ENCODE measurements around the gene WFS1.

The WFS1 gene

DNA sequence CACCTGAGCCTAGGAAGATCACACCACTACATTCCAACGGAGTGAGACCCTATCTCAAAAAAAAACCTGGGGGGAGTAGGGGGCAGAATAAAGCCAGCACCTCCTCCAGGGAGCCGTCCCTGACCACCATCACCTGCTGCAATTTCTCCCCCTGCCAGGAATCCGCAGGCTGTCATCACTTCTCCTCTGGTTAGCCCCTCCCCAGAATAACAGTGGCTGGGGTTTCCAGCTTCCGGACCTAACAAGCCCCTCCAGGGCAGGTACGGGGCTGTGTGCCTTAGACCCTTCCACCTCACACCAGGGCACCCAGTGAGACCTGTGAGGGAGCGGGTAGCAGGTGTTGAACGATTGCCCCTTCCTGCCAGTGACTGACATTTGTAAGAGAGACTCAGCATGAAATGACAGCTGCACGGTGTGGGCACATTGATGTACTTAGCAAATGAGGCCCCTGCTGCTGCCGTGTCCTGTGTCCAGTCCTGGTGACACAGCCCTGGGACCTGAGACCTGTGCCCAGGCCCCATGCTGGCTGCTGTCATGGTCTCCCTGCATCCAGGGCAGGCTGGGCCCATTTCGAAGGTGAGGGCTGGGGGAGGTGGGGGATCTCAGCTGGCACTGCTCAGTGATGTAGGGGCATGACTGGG is 6.7 kb upstream of the WFS1 start:
- TF ChIP-seq, protein P1, sequence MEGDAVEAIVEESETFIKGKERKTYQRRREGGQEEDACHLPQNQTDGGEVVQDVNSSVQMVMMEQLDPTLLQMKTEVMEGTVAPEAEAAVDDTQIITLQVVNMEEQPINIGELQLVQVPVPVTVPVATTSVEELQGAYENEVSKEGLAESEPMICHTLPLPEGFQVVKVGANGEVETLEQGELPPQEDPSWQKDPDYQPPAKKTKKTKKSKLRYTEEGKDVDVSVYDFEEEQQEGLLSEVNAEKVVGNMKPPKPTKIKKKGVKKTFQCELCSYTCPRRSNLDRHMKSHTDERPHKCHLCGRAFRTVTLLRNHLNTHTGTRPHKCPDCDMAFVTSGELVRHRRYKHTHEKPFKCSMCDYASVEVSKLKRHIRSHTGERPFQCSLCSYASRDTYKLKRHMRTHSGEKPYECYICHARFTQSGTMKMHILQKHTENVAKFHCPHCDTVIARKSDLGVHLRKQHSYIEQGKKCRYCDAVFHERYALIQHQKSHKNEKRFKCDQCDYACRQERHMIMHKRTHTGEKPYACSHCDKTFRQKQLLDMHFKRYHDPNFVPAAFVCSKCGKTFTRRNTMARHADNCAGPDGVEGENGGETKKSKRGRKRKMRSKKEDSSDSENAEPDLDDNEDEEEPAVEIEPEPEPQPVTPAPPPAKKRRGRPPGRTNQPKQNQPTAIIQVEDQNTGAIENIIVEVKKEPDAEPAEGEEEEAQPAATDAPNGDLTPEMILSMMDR (IDR thresholded peaks at IDR 0.05; ENCODE audit: low read depth, low read length) = no peak
- DNase-seq = no peak
- H3K4me3 ChIP-seq (ENCODE audit: low read depth, low read length) = no peak overlapping the region
- no peaks in the 10 kb centered on the region for H3K27me3 ChIP-seq
- no peaks in the 10 kb centered on the region for H3K9me3 ChIP-seq
- no peaks in the 10 kb centered on the region for H3K36me3 ChIP-seq
- H3K4me1 ChIP-seq = no peaks in the 10 kb centered on the region; the same call in 1 of the 2 replicates

DNA sequence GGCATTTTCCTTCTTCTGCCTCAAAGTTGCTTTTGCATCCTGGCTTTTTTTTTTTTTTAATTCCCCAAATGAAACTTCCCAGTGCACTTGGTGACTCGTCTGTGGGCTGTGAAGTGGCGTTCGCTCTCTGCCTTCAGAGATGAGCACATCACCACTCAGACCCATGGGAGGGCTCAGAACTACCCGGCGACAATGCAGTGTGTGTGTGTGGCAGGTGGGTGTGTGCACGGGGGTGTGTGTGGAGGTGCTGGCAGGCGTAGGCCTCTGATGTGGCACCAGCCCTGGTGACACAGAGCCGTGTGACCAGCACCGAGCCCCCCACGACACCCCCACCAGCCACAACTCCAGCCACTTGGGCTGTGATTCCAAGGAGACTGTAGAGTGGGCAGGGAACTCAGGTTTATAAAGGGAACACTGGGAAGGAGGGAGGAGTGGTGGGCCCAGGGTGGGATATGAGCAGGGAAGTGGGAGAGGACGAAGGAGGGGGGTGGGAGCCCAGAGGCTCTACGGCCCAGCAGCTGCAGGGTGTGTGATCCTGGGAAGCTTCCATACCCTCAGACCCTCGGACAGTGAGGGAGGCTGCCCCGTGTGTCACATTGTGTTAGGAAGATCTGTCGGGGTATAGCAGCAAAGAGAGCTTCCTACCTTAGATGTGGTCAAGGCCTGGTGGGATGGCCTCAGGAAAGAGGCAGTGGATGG is 6.0 kb upstream of the WFS1 start:
- no peak for DNase-seq
- Histone ChIP-seq H3K4me3 (ENCODE audit: low read depth, low read length) (no peak overlapping the region), H3K4me1 (no peaks in the 10 kb centered on the region), H3K9me3 (no peaks in the 10 kb centered on the region), H3K27me3 (no peaks in the 10 kb centered on the region), H3K36me3 (no peaks in the 10 kb centered on the region)
- TF ChIP-seq, protein P1 (IDR thresholded peaks at IDR 0.05; ENCODE audit: low read depth, low read length) = no peak

DNA sequence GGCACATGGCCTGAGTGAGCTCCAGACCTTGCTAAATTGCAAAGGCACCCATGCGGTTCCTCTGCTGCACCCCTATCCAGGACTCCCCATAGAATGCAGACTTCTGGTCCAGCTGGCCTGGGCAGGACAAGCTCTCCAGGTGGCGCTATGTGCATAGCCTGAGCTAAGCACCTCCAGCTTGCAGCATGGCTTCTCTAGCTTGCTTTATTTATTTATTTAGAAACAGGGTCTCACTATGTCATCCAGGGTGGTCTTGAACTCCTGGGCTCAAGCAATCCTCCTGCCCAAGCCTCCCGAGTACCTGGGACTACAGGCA is 5.5 kb upstream of the WFS1 start:
- DNase-seq = peak; percentile 72
- H3K4me3 ChIP-seq (ENCODE audit: low read depth, low read length) = no peak overlapping the region
- H3K4me1 ChIP-seq = no peaks in the 10 kb centered on the region

DNA sequence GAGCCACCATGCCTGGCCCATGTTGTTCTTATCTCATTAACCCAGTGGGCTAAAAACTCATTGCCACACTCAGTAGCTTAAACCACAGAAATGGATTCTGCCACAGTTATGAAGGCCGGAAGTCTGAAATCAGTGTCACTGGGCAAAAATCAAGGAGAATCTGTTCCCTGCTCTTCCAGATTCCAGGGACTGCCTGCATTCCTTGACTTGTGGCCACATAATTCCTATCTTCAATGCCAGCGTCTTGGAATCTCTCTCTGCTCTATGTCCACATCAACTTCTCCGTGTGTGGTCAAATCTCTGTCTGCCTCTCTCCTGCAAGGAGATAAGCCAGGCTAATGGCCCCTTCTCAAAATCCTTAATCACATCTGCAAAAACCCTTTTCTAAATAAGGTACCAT is 4.1 kb upstream of the WFS1 start:
- no peaks in the 10 kb centered on the region for H3K9me3 ChIP-seq
- H3K4me1 ChIP-seq = no peaks in the 10 kb centered on the region
- no peak for DNase-seq
- H3K36me3 ChIP-seq = no peaks in the 10 kb centered on the region
- no peak overlapping the region for H3K4me3 ChIP-seq (ENCODE audit: low read depth, low read length)
- H3K27me3 ChIP-seq = no peaks in the 10 kb centered on the region
- TF ChIP-seq, protein P1 (IDR thresholded peaks at IDR 0.05; ENCODE audit: low read depth, low read length) = no peak

More for the DNA sequence above, 5.5 kb upstream of the WFS1 start:
- no peaks in the 10 kb centered on the region for H3K9me3 ChIP-seq
- TF ChIP-seq, protein P1 (IDR thresholded peaks at IDR 0.05; ENCODE audit: low read depth, low read length) = peak; percentile 77
- no peaks in the 10 kb centered on the region for H3K27me3 ChIP-seq
- no peaks in the 10 kb centered on the region for H3K36me3 ChIP-seq

DNA sequence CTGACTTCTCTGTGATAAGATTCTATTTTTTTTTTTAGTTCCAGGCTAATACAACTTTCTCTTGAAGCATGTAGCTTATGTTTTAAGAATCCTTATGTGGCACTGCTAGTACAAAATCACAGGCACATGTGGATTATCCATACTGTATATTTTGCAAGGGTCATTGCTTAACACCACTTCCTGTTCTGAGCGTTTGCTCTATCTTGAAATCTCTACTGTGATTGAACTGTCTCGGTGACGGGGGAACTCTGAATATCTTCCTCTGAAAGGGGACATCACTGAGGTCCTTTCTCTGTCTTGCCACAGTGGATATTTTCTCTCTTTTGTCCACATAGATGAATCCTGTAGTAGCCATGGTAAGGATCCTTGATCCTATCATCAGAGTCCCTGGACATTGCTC is 2.1 kb upstream of the WFS1 start:
- no peaks in the 10 kb centered on the region for H3K27me3 ChIP-seq
- no peaks in the 10 kb centered on the region for H3K36me3 ChIP-seq
- no peak overlapping the region for H3K4me3 ChIP-seq (ENCODE audit: low read depth, low read length)
- peaks cover 8% of the 10 kb centered on the region; the same call in 1 of the 2 replicates for H3K4me1 ChIP-seq
- no peaks in the 10 kb centered on the region for H3K9me3 ChIP-seq
- DNase-seq = no peak
- TF ChIP-seq, protein P1 (IDR thresholded peaks at IDR 0.05; ENCODE audit: low read depth, low read length) = no peak

Data from BE2C (cell line).